Astrocyte (in vitro differentiated cells and primary cell): ENCODE measurements around the gene NSD1.

ENCODE experiments used
- EZH2 ChIP-seq: IDR thresholded peaks from 2 replicates; pipeline ENCODE4 v1.6.1; 2012; ENCODE audit warnings: mild to moderate bottlenecking, low read length, inconsistent platforms; ENCODE audit not compliant: insufficient read depth
- TF ChIP-seq, protein P1 (sequence below): IDR thresholded peaks from 2 replicates; pipeline ENCODE4 v1.5.1; 2011; ENCODE audit warnings: low read depth, mild to moderate bottlenecking, inconsistent platforms, low read length, moderate library complexity; ENCODE audit not compliant: insufficient read depth

DNA sequence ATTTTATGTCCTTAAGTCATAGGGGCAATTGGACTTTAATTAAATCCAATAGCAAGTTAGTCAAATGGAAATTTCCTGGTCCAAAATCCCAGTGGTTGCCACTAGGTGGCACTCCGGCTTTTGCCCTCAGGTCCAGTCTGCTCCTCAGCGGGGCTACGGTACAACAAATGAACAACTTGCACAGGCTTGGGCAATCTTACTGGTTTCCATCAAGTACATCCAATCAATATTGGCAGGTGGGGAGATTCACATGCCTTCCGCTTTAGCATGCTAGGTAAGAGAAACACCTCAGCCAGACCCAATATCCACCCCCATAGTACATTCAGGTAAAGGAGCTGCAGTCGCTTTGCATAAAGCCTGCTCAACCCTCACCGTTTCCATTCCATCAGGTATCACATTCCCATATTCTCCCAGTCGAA lies 184.4 kb downstream of the NSD1 start:
- TF ChIP-seq, protein P1, sequence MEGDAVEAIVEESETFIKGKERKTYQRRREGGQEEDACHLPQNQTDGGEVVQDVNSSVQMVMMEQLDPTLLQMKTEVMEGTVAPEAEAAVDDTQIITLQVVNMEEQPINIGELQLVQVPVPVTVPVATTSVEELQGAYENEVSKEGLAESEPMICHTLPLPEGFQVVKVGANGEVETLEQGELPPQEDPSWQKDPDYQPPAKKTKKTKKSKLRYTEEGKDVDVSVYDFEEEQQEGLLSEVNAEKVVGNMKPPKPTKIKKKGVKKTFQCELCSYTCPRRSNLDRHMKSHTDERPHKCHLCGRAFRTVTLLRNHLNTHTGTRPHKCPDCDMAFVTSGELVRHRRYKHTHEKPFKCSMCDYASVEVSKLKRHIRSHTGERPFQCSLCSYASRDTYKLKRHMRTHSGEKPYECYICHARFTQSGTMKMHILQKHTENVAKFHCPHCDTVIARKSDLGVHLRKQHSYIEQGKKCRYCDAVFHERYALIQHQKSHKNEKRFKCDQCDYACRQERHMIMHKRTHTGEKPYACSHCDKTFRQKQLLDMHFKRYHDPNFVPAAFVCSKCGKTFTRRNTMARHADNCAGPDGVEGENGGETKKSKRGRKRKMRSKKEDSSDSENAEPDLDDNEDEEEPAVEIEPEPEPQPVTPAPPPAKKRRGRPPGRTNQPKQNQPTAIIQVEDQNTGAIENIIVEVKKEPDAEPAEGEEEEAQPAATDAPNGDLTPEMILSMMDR = peak; percentile 98
- no peak for TF ChIP-seq EZH2
